ENCODE data around the gene HCN3. TPM values are rescaled to one million over a fixed set of nuclear protein-coding genes. Genes with fewer than 3 reads are reported as not detected.
"Not testable (repeated sequence)": the region's sequence is repeated elsewhere in the genome, so short reads cannot be mapped to it uniquely, and the experiment has no call there.

Gene HCN3
- polyA plus RNA-seq: 53.2 and 53.4 TPM in 2 replicates
- polyA minus RNA-seq: 27.2 and 28.7 TPM in 2 replicates

DNA sequence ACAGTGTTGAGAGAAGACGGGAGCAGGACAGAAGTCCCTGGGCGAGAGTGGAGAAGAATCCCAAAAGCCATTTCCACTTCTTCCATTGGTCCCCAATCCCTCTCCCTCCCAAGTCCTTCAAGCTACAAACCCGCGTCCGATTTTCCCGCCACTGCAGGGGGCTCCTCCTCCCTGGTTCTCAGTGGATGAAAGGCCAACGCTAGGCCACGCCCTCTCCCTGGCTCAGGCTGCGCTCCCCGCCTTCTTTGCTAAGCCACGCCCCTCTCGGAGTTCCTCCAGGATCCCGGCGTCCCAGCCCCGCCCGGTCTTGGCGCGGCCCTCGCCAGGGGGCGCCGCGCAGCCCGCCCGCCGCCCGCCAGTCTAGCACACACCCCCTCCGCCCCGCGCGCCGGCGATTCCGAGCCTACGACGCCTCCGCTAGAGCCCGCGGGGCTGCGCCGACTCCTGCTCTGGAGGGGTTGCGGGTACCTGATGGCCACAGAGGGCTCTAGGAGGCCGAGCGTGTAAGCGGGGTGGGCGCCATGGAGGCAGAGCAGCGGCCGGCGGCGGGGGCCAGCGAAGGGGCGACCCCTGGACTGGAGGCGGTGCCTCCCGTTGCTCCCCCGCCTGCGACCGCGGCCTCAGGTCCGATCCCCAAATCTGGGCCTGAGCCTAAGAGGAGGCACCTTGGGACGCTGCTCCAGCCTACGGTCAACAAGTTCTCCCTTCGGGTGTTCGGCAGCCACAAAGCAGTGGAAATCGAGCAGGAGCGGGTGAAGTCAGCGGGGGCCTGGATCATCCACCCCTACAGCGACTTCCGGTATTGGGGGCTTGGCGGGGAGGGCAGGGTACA, at the start of gene HCN3:
Gene HCN3 (plus strand): TSS at position 394 of the 832 bp plus-strand sequence. CDS start 128 bp downstream, at position 522.
- H3F3A ChIP-seq (ENCODE audit: insufficient read depth, low read length, poor library complexity, severe bottlenecking): peaks cover 10% of the 10 kb centered on the region
- no peaks in the 10 kb centered on the region for H3K9me2 ChIP-seq (ENCODE audit: insufficient read depth, low read length)
- peak within 1 kb of the TSS; percentile 97 for H3K9ac ChIP-seq (ENCODE audit: low read length)
- H3K4me2 ChIP-seq (ENCODE audit: low read length): peak within 1 kb of the TSS; percentile 65
- no peaks in the 10 kb centered on the region for H3K27me3 ChIP-seq (ENCODE audit: insufficient read depth, low read depth, low read length)
- H3K27ac ChIP-seq (ENCODE audit: low read length): peak within 1 kb of the TSS; percentile 100
- H3K79me2 ChIP-seq (replicated peaks; ENCODE audit: insufficient read depth, low read length): peaks cover 6% of the 10 kb centered on the region
- no peaks in the 10 kb centered on the region for H3K36me3 ChIP-seq (ENCODE audit: insufficient read depth, low read length)
- H3K4me3 ChIP-seq (ENCODE audit: low read length): peak within 1 kb of the TSS; percentile 96
- peak; percentile 78 for TF ChIP-seq MXI1 (conservative IDR thresholded peaks at IDR 0.05; ENCODE audit: poor library complexity, severe bottlenecking)
- TF ChIP-seq RAD21 (conservative IDR thresholded peaks at IDR 0.05): peak; percentile 75
- peak; percentile 14 for TF ChIP-seq EP300 (conservative IDR thresholded peaks at IDR 0.05; ENCODE audit: poor library complexity, severe bottlenecking)
- no peak for TF ChIP-seq EZH2 (IDR thresholded peaks at IDR 0.05; ENCODE audit: borderline replicate concordance, insufficient read depth, low read length, poor library complexity, severe bottlenecking)
- TF ChIP-seq TAF1 (IDR thresholded peaks at IDR 0.05; ENCODE audit: low read depth): peak; percentile 54
- TF ChIP-seq, protein P1, sequence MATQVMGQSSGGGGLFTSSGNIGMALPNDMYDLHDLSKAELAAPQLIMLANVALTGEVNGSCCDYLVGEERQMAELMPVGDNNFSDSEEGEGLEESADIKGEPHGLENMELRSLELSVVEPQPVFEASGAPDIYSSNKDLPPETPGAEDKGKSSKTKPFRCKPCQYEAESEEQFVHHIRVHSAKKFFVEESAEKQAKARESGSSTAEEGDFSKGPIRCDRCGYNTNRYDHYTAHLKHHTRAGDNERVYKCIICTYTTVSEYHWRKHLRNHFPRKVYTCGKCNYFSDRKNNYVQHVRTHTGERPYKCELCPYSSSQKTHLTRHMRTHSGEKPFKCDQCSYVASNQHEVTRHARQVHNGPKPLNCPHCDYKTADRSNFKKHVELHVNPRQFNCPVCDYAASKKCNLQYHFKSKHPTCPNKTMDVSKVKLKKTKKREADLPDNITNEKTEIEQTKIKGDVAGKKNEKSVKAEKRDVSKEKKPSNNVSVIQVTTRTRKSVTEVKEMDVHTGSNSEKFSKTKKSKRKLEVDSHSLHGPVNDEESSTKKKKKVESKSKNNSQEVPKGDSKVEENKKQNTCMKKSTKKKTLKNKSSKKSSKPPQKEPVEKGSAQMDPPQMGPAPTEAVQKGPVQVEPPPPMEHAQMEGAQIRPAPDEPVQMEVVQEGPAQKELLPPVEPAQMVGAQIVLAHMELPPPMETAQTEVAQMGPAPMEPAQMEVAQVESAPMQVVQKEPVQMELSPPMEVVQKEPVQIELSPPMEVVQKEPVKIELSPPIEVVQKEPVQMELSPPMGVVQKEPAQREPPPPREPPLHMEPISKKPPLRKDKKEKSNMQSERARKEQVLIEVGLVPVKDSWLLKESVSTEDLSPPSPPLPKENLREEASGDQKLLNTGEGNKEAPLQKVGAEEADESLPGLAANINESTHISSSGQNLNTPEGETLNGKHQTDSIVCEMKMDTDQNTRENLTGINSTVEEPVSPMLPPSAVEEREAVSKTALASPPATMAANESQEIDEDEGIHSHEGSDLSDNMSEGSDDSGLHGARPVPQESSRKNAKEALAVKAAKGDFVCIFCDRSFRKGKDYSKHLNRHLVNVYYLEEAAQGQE (IDR thresholded peaks at IDR 0.05; ENCODE audit: borderline replicate concordance): peak; percentile 65
- peak; percentile 90 for TF ChIP-seq SMC3 (conservative IDR thresholded peaks at IDR 0.05; ENCODE audit: poor library complexity)
- peak; percentile 88 for TF ChIP-seq POLR2AphosphoS5 (IDR thresholded peaks at IDR 0.05)
- TF ChIP-seq, protein P2, sequence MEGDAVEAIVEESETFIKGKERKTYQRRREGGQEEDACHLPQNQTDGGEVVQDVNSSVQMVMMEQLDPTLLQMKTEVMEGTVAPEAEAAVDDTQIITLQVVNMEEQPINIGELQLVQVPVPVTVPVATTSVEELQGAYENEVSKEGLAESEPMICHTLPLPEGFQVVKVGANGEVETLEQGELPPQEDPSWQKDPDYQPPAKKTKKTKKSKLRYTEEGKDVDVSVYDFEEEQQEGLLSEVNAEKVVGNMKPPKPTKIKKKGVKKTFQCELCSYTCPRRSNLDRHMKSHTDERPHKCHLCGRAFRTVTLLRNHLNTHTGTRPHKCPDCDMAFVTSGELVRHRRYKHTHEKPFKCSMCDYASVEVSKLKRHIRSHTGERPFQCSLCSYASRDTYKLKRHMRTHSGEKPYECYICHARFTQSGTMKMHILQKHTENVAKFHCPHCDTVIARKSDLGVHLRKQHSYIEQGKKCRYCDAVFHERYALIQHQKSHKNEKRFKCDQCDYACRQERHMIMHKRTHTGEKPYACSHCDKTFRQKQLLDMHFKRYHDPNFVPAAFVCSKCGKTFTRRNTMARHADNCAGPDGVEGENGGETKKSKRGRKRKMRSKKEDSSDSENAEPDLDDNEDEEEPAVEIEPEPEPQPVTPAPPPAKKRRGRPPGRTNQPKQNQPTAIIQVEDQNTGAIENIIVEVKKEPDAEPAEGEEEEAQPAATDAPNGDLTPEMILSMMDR (IDR thresholded peaks at IDR 0.05; ENCODE audit: poor library complexity, severe bottlenecking): peak; percentile 89
- H4K20me1 ChIP-seq (ENCODE audit: insufficient read depth): no peaks in the 10 kb centered on the region
- no peaks in the 10 kb centered on the region for H3K9me3 ChIP-seq (ENCODE audit: low read length)
- peak within 1 kb of the TSS; percentile 37 for H2AFZ ChIP-seq (ENCODE audit: low read depth, low read length)

DNA sequence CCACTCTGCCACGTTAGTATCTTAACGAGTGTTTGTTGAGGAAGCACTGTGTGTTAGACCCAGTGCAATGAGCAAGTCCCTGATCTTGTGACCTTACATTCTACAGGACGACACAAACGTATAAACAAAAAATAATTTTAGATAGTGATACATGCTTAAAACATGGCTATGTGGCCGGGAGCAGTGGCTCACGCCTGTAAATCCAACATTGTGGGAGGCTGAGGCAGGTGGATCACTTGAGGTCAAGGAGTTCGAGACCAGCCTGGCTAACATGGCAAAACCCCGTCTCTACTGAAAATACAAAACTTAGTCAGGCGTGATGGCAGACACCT, 49.2 kb upstream of the HCN3 start:
- H3K4me3 ChIP-seq (ENCODE audit: low read length): peak overlapping the region; percentile 92
- H3K9me2 ChIP-seq (ENCODE audit: insufficient read depth, low read length): no peaks in the 10 kb centered on the region
- TF ChIP-seq, protein P2 (IDR thresholded peaks at IDR 0.05; ENCODE audit: poor library complexity, severe bottlenecking): peak; percentile 2
- TF ChIP-seq TAF1 (IDR thresholded peaks at IDR 0.05; ENCODE audit: low read depth): no peak
- H3K27ac ChIP-seq (ENCODE audit: low read length): peak overlapping the region; percentile 97
- H3K27me3 ChIP-seq (ENCODE audit: insufficient read depth, low read depth, low read length): no peaks in the 10 kb centered on the region
- H3K9me3 ChIP-seq (ENCODE audit: low read length): no peaks in the 10 kb centered on the region
- peak overlapping the region; percentile 88 for H3K9ac ChIP-seq (ENCODE audit: low read length)
- H3K4me2 ChIP-seq (ENCODE audit: low read length): peak overlapping the region; percentile 74
- H3K79me2 ChIP-seq (replicated peaks; ENCODE audit: insufficient read depth, low read length): peaks cover 11% of the 10 kb centered on the region
- H3F3A ChIP-seq (ENCODE audit: insufficient read depth, low read length, poor library complexity, severe bottlenecking): peaks cover 6% of the 10 kb centered on the region
- no peaks in the 10 kb centered on the region for H4K20me1 ChIP-seq (ENCODE audit: insufficient read depth)
- peak overlapping the region; percentile 95 for H2AFZ ChIP-seq (ENCODE audit: low read depth, low read length)
- H3K36me3 ChIP-seq (ENCODE audit: insufficient read depth, low read length): no peaks in the 10 kb centered on the region

DNA sequence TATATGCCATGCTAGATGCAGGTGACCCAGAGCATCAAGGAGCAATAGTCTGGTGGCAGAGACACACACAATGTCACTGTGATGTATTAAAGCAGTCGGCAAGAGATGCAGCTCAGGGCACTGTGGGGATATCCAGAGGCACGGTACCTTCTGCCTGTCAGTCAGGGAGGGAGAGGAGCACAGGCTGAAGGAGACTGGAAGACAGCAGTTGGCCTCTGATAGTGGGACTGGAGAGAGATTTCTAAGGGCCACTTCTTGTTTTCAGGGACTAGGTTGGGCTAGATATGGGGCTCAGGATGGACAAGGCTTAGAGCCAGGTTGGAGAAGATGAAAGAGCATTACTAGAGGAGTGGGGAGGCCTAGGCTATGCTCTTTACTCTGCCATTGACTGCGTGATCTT, 46.0 kb upstream of the HCN3 start:
- not testable (repeated sequence) for H2AFZ ChIP-seq (ENCODE audit: low read depth, low read length); H3K27ac ChIP-seq (ENCODE audit: low read length); H3K4me3 ChIP-seq (ENCODE audit: low read length); H3K36me3 ChIP-seq (ENCODE audit: insufficient read depth, low read length); H3K9me3 ChIP-seq (ENCODE audit: low read length); H3K79me2 ChIP-seq (replicated peaks; ENCODE audit: insufficient read depth, low read length); H3K27me3 ChIP-seq (ENCODE audit: insufficient read depth, low read depth, low read length); H3K9ac ChIP-seq (ENCODE audit: low read length); H3K4me2 ChIP-seq (ENCODE audit: low read length); H3K9me2 ChIP-seq (ENCODE audit: insufficient read depth, low read length); H4K20me1 ChIP-seq (ENCODE audit: insufficient read depth); H3F3A ChIP-seq (ENCODE audit: insufficient read depth, low read length, poor library complexity, severe bottlenecking)
